ENCODE results near the gene EIF1.
A peak's percentile ranks its signal among the peaks of the same experiment; 100 is the strongest.
"Not testable (repeated sequence)": the region's sequence is repeated elsewhere in the genome, so short reads cannot be mapped to it uniquely, and the experiment has no call there.

The EIF1 gene

GRCh38 chr17:41700843-41701242 is 12.2 kb downstream of the EIF1 start:
- not testable (repeated sequence) for DNase-seq (ENCODE audit: low read depth)

DNA sequence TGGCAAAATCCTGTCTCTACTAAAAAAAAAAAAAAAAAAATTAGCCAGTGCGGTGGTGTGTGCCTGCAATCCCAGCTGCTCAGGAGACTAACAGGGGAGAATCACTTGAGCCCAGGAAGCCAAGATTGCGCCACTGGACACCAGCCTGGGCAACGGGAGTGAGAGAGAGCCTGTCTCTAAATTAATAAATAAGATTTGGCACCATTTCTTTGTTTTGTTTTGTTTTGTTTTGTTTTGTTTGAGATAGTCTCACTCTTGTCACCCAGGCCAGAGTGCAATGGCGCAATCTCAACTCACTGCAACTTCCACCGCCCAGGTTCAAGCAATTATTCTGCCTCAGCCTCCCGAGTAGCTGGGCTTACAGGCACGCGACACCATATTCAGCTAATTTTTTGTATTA is 14.0 kb downstream of the EIF1 start:
- DNase-seq (ENCODE audit: low read depth): no peak

DNA sequence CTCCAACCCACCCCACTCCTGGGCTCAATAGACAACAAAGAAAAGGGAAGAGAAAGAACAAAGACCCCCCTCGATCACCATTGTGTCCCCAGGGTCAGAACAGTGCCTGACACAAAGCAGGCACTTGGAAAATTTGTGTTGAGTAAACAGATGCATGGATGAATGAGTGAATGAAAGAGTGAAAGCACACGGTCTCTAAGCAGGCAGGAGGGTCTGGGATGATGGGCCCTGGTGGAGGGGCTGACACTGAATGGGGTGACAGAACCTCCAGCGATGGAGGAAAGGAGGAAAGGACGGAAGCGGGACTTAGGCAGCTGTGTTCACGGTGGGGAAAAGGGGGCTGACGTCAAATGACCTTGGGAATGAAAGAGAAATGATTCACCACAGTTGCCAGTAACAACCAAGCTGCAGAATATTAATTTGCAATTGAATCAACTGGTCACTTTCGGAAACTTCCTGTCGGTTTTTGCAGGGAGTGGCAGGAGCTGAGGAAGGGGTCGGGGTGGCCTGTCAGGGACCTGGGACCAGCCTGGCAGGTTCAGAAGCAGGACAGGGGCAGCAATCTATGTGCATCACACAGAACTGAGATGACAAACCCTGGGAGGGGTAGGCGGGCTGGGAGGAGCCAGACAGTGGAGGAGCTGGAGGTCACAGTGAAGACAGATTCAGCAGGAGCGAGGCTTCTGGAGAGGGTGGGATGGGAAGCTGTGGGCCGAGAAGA is 16.7 kb downstream of the EIF1 start:
- DNase-seq (ENCODE audit: low read depth): no peak

- DNase-seq (ENCODE audit: low read depth): no peak
Observed at GRCh38 chr17:41707803-41708669, 19.4 kb downstream of the EIF1 start.

GRCh38 chr17:41710472-41711090 is 21.9 kb downstream of the EIF1 start:
- no peak for DNase-seq (ENCODE audit: low read depth)

GRCh38 chr17:41711669-41712400 is 23.1 kb downstream of the EIF1 start, which contains the start of gene GAST:
Gene GAST, plus strand, starts transcription at chr17:41712331. Its CDS starts 3,106 bp downstream, at chr17:41715437.
- no peak for DNase-seq (ENCODE audit: low read depth)

- DNase-seq (ENCODE audit: low read depth): no peak
Observed at GRCh38 chr17:41717408-41718286, 29.0 kb downstream of the EIF1 start.

DNA sequence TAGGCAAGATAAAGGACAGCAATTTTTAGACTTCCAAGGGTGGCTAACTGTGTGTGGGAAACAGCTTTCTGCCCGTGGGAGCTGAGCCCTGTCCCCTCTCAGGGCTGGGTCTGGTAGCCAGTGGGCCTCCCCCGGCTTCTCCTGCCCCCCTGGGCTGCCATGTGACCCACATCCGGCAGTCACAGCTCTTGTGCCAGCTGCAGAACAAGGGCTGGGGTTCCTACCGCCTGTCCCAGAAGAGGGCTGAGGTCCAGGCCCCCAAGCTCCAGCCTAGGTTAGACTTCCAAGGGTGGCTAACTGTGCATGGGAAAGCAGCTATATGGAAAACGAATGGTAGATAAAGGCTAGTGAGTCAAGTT is 29.6 kb downstream of the EIF1 start:
- DNase-seq (ENCODE audit: low read depth): no peak

- no peak for DNase-seq (ENCODE audit: low read depth)
Observed at GRCh38 chr17:41722231-41722630, 33.5 kb downstream of the EIF1 start.

DNA sequence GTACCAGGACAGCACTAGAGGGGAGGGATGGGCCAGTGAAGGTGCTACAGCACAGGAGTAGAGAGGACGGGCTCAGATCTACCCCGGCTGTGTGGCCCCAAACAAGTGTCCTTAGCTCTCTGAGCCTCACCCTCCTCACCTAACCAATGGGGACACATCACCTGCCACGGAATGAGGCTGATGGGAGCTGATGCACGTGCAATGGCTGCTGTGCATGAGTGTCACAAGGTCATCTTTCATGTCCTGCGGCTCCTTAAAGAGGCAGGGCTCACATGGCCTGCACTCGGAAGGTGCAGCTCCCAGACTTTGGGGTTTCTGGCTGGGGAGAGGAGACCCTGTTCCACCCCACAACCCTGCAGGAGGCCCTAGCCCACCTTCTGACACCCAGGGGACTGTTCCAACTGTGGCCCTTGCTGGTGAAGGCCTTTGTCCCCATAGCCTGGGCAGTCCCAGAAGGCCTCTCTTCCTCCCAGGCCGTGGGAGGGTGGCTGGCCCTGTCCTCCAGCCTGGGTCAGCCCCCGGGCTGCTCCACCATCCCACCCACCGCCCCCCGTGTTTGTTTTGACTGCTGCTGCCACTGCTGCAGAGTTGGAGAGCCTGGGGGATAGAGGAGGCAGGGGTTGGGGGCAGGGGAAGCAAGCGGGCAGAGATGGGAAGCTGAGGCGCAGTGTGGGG is 35.3 kb downstream of the EIF1 start:
- DNase-seq (ENCODE audit: low read depth): no peak

DNA sequence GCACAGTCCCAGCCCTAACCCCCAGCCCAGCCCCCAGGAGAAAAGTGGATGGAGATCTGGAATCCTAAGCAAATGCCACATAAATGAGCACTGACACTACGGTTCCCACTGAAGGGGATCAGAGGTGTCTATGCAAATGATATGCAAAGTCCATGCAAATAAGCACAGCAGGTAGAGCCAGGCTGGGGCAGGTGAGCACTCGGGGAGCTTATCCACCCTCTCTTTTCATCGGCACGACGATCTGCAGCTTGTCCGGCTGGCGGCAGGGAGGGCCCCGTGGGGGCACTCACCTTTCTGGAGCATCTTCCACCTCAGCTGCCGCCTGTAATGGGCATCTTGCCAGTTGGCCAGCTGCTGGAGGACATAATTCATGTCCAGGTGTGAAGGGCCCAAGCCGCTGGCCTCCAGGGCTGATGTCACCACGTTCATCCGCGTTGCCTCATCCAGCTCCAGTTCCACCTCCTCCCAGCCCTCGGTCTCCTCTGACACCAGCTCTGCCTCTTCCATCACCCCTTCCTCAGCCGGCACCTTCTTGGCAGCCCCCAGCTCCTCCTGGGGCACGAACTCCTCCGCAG is 35.9 kb downstream of the EIF1 start:
- no peak for DNase-seq (ENCODE audit: low read depth)

DNA sequence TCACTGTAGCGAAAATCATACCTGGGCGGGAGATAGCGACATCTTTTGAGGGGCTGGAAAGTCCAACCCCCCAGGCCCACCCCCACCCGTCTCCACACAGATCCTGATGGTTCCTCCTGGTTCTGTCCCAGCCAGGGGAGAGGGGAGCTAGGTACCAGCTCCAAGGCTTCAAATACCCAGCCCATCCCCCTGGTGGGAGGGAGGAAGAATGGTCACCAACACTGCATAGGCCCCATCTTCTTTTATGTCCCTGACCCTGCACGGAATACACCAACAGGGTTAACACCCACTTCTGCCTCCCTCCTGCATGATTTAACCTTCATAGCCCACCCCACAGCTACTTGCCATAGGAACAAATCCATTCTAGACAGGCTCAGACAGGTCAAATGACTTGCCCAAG is 36.4 kb downstream of the EIF1 start:
- DNase-seq (ENCODE audit: low read depth): no peak

- DNase-seq (ENCODE audit: low read depth): no peak
Observed at GRCh38 chr17:41728056-41728455, 39.4 kb downstream of the EIF1 start.

- no peak for DNase-seq (ENCODE audit: low read depth)
Observed at GRCh38 chr17:41730479-41730878, 41.8 kb downstream of the EIF1 start.

- DNase-seq (ENCODE audit: low read depth): no peak
Observed at GRCh38 chr17:41731836-41732235, 43.2 kb downstream of the EIF1 start.

GRCh38 chr17:41733348-41734138 is 44.9 kb downstream of the EIF1 start:
- DNase-seq (ENCODE audit: low read depth): no peak

DNA sequence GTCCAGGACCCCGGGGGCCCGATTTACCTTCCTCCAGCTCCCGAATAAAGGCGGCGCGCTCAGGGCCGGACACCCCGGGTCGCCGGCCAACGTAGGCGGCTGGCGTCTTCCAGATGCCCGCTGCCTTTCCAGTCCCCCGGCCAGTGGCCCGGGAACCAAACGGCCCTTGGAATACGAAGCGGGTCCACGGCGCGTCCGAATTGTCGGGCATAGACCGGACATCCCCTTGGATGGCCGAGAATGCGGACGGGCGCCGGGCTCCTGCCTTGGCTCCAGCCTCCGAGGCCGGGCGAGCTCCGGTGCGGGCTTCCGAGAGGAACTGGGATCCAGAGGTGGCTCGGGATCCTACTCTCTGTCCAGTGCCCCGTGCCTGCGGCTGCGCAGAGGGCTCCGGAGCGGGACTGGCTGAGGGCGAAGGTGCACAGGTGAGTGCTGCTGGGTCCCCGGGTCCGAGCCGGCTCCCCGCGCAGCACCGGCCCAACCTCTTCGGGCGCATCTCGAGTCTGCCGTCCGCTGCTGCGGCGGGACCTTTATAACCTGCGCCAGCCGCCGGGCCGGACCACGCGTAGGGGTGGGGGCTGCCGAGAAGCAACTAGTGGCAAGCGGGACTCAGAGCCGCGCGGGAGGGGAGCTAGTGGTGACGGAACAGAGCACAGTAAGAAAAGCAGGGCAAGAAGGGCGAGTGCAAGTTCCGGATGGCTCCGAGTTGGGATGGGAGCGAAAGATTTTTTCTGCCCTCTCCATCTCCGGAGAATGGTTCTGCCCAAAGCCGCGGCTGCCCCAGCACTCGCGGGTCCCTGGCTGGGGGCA is 45.7 kb downstream of the EIF1 start, which contains the start of gene HAP1:
HAP1 (minus strand) TSS at position 505 of the 810 bp plus-strand sequence; CDS start at position 496, 9 bp downstream.
- DNase-seq (ENCODE audit: low read depth): peak; percentile 5

DNA sequence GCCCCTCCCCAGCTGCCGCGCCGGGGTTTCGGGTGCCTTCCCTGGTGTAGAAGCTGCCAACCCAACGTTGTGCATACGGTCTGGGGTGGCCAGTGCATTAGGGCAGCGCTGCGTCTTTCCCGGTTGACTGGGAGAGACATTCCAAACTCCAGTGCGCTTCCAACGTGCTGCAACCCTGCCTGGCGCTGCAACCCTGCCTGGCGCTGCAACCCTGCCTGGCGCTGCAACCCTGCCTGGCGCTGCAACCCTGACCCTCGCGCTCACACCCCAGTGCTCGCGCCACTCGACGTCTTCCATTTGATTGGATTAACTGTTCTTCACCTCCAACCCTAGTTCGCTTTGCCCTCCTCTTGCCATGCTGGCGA is 46.2 kb downstream of the EIF1 start:
- DNase-seq (ENCODE audit: low read depth): no peak

DNA sequence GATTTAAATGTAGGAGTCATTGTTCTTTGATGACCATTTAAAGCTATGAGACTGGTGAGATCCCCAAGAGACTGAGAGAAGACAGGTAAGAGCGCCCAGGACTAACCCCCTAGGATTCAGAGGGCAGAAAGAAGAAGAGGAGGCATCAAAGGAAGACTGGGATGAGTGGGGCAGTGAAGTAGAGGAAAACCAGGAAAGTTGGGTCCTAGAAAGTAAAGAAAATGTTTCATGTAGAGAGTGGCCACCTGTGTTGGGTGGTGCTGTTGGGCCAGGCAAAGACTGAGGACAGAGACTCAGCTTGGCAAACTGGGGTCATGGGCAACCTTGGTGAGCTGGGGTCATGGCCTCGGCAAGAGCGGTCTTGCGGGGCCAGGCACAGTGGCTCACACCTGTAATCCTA is 47.1 kb downstream of the EIF1 start:
- DNase-seq (ENCODE audit: low read depth): no peak

All from activated T-cell treated with anti-CD3 and anti-CD28 coated beads for 24 hours (primary cell).